PFSK-1 (cell line): ENCODE data around the gene ZNF679.

Experiments
- FOXP2 ChIP-seq: optimal IDR thresholded peaks from 2 replicates; pipeline ENCODE3; 2011; ENCODE audit warnings: borderline replicate concordance, control low read depth, inconsistent platforms; ENCODE audit not compliant: insufficient read depth; ENCODE audit errors: extremely low read length, extremely low read depth
- POLR2AphosphoS5 ChIP-seq: IDR thresholded peaks from 2 replicates; pipeline ENCODE4 v1.6.1; 2012; ENCODE audit warnings: low read depth, mild to moderate bottlenecking, control low read depth, low read length, moderate library complexity
- SIN3A ChIP-seq: IDR thresholded peaks from 2 replicates; pipeline ENCODE4 v1.6.1; 2012; ENCODE audit warnings: mild to moderate bottlenecking, low read length, moderate library complexity, borderline replicate concordance; ENCODE audit not compliant: insufficient read depth
- TAF1 ChIP-seq: IDR thresholded peaks from 2 replicates; pipeline ENCODE4 v1.6.1; 2012; ENCODE audit warnings: low read length, control low read depth, borderline replicate concordance; ENCODE audit not compliant: insufficient read depth
- TF ChIP-seq, protein P1 (sequence below), 2 experiments: IDR thresholded peaks; 2 replicates each; pipeline versions ENCODE4 v1.6.1 to v1.8.0; 2011 to 2012; ENCODE audit warnings: low read depth in 2 of 2, low read length in 2 of 2, control low read depth in 1 of 2, inconsistent platforms in 1 of 2, mild to moderate bottlenecking in 1 of 2, moderate library complexity in 1 of 2; ENCODE audit not compliant: insufficient read depth in 1 of 2

ZNF679 gene

DNA sequence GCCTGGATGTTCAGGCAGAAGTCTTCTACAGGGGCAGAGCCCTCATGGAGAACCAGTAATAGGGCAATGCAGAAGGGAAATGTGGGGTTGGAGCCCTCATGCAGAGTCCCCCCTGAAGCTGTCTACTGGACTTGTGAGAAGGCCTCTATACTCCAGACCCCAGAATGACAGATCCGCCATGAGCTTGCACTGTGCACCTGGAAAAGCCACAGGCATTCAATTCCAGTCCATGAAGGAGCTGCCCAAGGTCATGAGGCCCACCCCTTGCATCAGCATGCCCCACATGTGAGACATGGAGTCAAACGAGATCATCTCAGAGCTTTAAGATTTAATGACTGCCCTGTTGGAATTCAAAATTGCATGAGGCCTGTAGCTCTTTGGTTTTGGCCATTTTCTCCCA is 4.9 kb upstream of the ZNF679 start:
- TF ChIP-seq FOXP2, result no peak
- TF ChIP-seq, protein P1, sequence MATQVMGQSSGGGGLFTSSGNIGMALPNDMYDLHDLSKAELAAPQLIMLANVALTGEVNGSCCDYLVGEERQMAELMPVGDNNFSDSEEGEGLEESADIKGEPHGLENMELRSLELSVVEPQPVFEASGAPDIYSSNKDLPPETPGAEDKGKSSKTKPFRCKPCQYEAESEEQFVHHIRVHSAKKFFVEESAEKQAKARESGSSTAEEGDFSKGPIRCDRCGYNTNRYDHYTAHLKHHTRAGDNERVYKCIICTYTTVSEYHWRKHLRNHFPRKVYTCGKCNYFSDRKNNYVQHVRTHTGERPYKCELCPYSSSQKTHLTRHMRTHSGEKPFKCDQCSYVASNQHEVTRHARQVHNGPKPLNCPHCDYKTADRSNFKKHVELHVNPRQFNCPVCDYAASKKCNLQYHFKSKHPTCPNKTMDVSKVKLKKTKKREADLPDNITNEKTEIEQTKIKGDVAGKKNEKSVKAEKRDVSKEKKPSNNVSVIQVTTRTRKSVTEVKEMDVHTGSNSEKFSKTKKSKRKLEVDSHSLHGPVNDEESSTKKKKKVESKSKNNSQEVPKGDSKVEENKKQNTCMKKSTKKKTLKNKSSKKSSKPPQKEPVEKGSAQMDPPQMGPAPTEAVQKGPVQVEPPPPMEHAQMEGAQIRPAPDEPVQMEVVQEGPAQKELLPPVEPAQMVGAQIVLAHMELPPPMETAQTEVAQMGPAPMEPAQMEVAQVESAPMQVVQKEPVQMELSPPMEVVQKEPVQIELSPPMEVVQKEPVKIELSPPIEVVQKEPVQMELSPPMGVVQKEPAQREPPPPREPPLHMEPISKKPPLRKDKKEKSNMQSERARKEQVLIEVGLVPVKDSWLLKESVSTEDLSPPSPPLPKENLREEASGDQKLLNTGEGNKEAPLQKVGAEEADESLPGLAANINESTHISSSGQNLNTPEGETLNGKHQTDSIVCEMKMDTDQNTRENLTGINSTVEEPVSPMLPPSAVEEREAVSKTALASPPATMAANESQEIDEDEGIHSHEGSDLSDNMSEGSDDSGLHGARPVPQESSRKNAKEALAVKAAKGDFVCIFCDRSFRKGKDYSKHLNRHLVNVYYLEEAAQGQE (IDR thresholded peaks at IDR 0.05; ENCODE audit: insufficient read depth in 1 of 2, low read depth in 2 of 2, low read length in 2 of 2), result no peak

GRCh38 chr7:64266341-64266919 is 38.2 kb downstream of the ZNF679 start:
- TF ChIP-seq POLR2AphosphoS5 (no peak), SIN3A (no peak), FOXP2 (no peak), TAF1 (no peak)
- TF ChIP-seq, protein P1 (IDR thresholded peaks at IDR 0.05; ENCODE audit: insufficient read depth in 1 of 2, low read depth in 2 of 2, low read length in 2 of 2), result no peak

DNA sequence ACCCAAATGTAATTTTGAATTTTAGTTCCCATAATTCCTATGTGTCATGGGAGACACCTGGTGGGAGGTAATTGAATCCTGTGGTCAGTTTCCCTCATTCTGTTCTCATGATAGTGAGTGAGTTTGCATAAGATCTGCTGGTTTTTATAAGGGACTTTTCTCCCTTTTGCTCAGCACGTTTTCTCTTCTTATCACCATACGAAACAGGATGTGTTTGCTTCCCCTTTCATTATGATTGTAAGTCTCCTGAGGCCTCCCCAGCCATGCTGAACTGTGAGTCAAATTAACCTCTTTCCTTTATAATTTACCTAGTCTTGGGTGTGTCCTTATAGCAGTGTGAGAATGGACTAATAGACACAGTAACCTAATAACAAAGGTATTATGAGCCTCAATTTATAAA is 49.4 kb downstream of the ZNF679 start:
- TF ChIP-seq FOXP2 (no peak), TAF1 (no peak), POLR2AphosphoS5 (no peak), SIN3A (no peak)
- TF ChIP-seq, protein P1 (IDR thresholded peaks at IDR 0.05; ENCODE audit: insufficient read depth in 1 of 2, low read depth in 2 of 2, low read length in 2 of 2), result no peak

DNA sequence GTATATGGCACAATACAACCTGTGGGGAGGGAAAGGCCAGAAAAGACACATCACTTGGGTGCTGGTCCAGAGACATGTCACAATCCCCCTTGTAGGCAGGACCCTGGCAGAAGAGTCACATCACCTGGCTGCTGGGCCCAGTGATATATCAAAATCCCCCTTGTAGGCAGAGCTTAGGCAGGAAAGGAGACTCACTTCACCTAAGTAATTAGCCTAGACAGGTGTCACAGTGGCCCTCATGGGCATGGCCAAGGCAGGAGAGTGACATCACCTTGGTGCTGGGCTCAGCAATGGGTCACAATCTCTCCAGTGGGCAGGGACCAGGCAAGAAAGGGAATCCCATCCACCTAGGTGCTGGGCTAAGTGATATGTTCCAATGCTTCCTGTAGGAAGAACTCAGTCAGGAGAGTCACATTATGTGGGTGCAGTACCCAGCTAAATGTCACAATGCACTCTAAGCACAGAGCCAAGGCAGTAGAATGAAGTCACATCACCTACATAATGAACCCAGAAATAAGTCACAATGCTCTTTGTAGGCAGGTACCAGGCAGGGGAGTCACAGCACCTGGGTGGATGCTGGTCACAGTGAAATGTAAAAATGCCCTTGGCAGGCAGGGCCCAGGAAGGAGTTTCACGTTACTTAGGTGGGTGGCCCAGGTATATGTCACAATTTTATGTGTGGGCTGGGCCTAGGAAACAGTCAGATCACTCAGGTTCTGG is 66.6 kb downstream of the ZNF679 start:
- TF ChIP-seq POLR2AphosphoS5 (no peak), FOXP2 (no peak), SIN3A (no peak), TAF1 (no peak)
- TF ChIP-seq, protein P1 (IDR thresholded peaks at IDR 0.05; ENCODE audit: insufficient read depth in 1 of 2, low read depth in 2 of 2, low read length in 2 of 2), result no peak

- TF ChIP-seq SIN3A (no peak), TAF1 (no peak), FOXP2 (no peak), POLR2AphosphoS5 (no peak)
- TF ChIP-seq, protein P1 (IDR thresholded peaks at IDR 0.05; ENCODE audit: insufficient read depth in 1 of 2, low read depth in 2 of 2, low read length in 2 of 2), result no peak
Observed at GRCh38 chr7:64300641-64301405, 72.5 kb downstream of the ZNF679 start.
